IPS-18c (cell line): ENCODE measurements around the gene ELP1.
"Not testable (repeated sequence)": the region's sequence is repeated elsewhere in the genome, so short reads cannot be mapped to it uniquely, and the experiment has no call there.

ENCODE experiments used
- H3K4me3 ChIP-seq: 2 replicates; pipeline ENCODE4 v1.7.0; 2013; ENCODE audit warnings: low read depth, mild to moderate bottlenecking, low read length, moderate library complexity; ENCODE audit not compliant: insufficient read depth
- H3K9me3 ChIP-seq: one replicate; pipeline ENCODE4 v1.6.1; 2013; ENCODE audit warnings: mild to moderate bottlenecking, low read length, moderate library complexity; ENCODE audit not compliant: control insufficient read depth, insufficient read depth

The ELP1 gene

GRCh38 chr9:108850293-108850897, 83.5 kb downstream of the ELP1 start:
- Histone ChIP-seq H3K4me3 (no peak overlapping the region), H3K9me3 (no peaks in the 10 kb centered on the region)

GRCh38 chr9:108848296-108848695, 85.6 kb downstream of the ELP1 start:
- not testable (repeated sequence) for H3K9me3 ChIP-seq

DNA sequence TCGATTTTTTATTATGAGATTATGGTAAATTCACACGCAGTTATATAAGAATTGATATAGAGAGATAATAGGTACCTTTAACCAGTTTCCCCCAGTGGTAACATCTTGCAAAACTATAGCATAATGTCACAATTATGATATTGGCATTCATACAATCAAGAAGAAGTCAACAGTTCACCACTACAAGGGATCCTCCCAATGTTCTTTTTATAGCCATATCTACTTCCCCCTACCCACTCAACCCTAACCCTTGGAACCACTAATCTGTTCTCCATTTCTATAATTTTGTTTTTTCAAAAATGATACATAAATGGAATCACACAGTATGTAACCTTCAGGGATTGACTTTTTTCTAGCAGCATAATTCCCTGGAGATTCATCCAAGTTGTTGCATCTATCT, 88.0 kb downstream of the ELP1 start:
- H3K9me3 ChIP-seq, result no peaks in the 10 kb centered on the region
- no peak overlapping the region for H3K4me3 ChIP-seq

More at GRCh38 chr9:108848296-108848695, 85.6 kb downstream of the ELP1 start:
- H3K4me3 ChIP-seq, result not testable (repeated sequence)

- no peak overlapping the region for H3K4me3 ChIP-seq
- H3K9me3 ChIP-seq, result no peaks in the 10 kb centered on the region
Measured at GRCh38 chr9:108845507-108845906, 88.4 kb downstream of the ELP1 start.

- Histone ChIP-seq H3K9me3 (no peaks in the 10 kb centered on the region), H3K4me3 (no peak overlapping the region)
Measured at GRCh38 chr9:108844856-108845255, 89.1 kb downstream of the ELP1 start.

DNA sequence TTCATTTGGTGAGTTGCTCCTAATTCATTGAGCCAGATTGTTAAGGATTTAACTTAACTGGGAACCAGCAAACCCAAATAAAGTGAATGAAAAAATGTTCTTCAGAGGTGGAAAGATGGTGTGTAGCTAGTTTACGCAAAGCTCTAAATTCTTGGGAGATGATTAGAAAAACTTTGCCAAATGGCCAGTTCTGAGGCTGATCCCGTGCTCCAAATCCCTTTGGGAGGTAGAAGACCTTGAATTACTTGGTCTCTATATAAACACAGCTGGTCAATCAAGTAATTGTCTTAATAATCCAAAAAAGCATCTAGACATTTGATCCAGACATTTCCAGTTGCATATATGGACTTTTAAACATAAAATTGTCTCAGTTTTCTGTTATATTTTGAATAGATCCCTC, 89.5 kb downstream of the ELP1 start:
- Histone ChIP-seq H3K9me3 (no peaks in the 10 kb centered on the region), H3K4me3 (no peak overlapping the region)

DNA sequence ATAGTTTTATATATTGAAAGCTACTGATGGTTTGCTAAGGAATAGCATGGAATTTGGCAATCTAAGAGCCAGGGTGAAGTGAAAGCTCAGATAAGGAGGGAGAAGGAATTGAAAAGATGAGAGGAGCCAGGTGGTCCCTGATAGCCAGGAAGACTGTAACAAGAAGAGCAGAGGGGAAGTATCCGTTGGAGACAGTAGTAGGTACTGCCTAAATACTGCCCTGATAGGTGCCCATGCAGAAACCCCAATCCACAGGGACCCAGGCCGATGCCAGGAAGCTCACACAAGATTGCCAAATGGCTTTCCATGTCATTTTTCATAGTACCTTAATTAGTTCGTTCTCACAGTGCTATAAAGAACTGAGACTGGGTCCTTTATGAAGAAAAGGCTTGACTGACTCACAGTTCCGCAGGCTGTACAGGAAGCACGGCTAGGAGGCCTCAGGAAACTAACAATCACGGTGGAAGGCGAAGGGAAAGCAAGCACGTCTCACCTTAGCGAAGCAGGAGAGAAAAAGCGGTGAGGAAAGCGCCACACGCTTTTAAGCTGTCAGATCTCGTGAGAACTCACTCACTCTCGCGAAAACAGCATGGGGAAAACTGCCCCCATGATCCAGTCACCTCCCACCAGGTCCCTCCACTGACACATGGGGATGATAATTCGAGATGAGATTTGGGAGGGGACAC, 91.2 kb downstream of the ELP1 start:
- no peak overlapping the region for H3K4me3 ChIP-seq
- H3K9me3 ChIP-seq, result no peaks in the 10 kb centered on the region

- not testable (repeated sequence) for H3K9me3 ChIP-seq, H3K4me3 ChIP-seq
Measured at GRCh38 chr9:108839561-108839960, 94.4 kb downstream of the ELP1 start.

GRCh38 chr9:108838017-108838416, 95.9 kb downstream of the ELP1 start:
- H3K9me3 ChIP-seq, result no peaks in the 10 kb centered on the region
- H3K4me3 ChIP-seq, result no peak overlapping the region

DNA sequence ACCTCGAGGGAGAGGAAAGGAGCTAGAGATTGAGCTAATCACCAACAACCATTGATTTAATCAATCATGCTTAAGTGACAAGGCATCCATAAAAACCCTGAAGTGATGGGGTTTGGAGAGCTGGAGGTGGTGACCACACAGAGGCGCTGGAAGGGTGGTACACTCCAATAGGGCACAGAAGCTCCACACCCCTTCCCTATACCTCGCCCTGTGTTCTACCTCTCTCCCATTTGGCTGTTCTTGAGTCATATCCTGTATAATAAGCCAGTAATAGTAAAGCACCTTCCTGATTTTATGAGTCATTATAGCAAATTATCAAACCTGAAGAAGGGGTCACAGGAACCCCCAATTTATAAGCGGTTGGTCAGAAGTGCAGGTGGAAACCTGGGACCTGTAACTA, 96.4 kb downstream of the ELP1 start:
- H3K9me3 ChIP-seq, result no peaks in the 10 kb centered on the region
- no peak overlapping the region for H3K4me3 ChIP-seq

DNA sequence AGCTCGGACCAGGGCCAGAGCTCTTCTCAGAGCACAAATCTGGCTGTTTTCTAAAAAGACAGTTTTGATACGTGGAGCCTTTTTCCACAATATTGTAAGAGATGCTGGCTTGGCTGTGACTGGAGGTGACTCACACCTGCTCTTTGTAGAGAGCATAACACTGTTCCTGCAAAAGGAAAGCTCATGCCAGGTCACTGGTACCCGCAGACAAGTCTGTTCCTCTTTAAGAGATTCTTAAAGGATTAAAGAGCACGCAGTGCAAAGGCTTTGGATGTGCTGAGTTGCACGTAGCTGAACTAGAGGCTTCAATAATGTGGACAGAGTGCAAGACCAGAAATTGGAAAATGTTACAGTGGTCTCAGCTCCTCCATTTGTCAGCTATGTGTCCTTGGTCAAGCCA, 97.1 kb downstream of the ELP1 start:
- Histone ChIP-seq H3K4me3 (no peak overlapping the region), H3K9me3 (no peaks in the 10 kb centered on the region)

DNA sequence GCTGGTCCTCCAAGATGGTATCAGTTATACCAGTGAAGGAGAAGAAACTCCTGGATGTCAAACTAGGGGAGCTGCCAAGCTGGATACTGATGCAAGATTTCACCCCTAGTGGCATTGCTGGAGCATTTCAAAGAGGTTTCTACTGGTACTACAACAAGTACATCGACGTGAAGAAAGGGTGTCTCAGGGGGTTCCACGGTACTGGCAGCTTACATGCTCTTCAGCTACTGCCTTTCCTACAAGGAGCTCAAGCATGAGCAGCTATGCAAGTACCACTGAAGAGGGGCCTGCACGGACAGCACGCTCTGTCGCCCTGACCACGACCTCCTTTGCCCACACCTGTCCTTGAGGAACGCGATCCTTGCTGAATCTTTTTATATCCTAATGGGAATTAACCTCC, 97.6 kb downstream of the ELP1 start:
- Histone ChIP-seq H3K4me3 (peak overlapping the region; percentile 20; the same call in 1 of the 2 replicates), H3K9me3 (no peaks in the 10 kb centered on the region)

DNA sequence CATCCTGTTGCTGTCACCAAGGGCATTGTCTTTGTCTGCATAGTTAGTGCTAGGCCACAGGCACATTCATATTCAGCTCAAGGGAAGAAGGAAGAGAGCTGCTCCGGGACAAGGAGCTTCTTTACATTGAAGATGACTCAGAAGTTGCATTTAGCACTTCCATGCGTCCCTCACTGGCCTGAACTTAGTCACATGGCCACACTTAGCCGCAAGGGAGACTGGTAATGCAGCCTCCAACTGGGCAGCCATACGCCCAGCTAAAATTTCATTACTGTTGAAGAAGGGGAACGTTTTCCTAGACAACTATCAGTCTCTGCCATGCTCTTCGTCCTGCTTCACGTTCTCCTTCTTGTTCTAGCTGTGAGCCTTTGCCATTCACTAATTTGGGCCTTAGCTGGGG, 98.1 kb downstream of the ELP1 start:
- H3K4me3 ChIP-seq, result peak overlapping the region; percentile 20; the same call in 1 of the 2 replicates

DNA sequence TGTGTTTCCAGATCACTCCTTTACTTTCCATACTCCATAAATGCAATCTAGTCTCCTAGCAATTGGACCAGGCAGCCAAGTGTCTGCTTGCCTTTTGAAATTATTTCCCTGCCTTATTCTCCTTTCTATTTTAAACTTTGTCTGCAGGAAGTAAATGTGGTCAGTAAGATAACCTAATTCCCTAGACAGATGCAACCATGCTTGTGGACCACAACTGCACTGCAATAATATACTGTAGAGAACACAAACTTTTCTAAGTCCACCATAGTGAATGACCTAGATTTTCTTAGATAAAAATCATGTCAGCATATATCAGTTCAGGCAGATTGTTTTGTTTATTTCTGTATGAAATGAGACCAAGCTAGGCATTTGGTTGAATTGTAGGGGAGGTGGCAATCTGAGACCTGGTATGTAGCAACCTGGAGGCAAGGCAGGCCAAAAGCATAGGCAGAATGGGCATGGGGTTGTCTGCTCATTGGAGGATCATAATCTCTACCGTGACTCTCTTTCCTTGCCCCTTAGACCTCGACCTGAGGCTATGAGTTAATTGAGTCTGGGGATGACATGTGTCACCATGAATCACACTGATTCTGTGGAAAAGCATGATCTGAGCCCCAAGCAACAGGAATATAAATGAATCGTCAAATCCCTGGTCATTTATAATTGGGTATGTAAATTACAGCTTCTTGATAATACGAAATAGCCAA, 98.8 kb downstream of the ELP1 start:
- no peak overlapping the region for H3K4me3 ChIP-seq
- H3K9me3 ChIP-seq, result no peaks in the 10 kb centered on the region

More for the DNA sequence above, 98.1 kb downstream of the ELP1 start:
- H3K9me3 ChIP-seq, result no peaks in the 10 kb centered on the region

DNA sequence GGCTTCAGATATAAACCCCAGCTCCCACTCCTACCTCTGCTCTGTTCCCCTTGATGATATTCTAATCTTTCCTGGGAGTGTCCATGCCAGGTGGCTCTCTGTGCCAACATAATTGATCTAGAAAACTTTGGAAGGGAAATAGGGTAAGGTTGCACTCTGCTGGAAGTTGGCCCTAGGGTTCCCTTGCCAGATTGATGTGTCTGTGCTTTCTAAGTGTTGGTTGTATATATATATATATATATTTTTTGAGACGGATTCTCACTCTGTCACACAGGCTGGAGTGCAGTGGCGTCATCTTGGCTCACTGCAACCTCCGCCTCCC, 101.8 kb downstream of the ELP1 start:
- H3K4me3 ChIP-seq, result no peak overlapping the region
- H3K9me3 ChIP-seq, result no peaks in the 10 kb centered on the region

- Histone ChIP-seq H3K9me3 (no peaks in the 10 kb centered on the region), H3K4me3 (no peak overlapping the region)
Measured at GRCh38 chr9:108831496-108832178, 102.3 kb downstream of the ELP1 start.

GRCh38 chr9:108830272-108830671, 103.7 kb downstream of the ELP1 start:
- Histone ChIP-seq H3K9me3 (no peaks in the 10 kb centered on the region), H3K4me3 (no peak overlapping the region)

DNA sequence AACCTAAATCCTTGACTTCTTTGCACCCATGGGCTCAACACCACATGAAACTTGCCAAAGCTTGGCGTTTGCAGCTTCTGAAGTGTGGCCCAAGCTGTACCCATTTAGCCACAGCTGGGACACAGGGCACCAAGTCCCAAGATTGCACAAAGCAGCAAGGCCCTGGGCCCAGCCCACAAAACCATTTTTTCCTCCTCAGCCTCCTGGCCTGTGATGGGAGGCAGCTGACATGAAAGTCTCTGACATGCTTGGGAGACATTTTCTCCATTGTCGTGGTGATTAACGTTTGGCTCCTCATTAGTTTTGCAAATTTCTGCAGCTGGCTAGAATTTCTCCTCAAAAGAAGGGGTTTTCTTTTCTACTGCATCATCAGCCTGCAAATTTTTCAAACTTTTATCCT, 110.1 kb downstream of the ELP1 start:
- Histone ChIP-seq H3K9me3 (peaks cover 2% of the 10 kb centered on the region), H3K4me3 (no peak overlapping the region)
